Stimulated activated CD4-positive, alpha-beta T cell treated with anti-CD3 and anti-CD28 coated beads, Interleukin-1b, Interleukin-23, amount 100 ng/mL, for 1 hour (primary cell): Measurements from ENCODE around the gene IFNGR1.
"Not testable (repeated sequence)": the region's sequence is repeated elsewhere in the genome, so short reads cannot be mapped to it uniquely, and the experiment has no call there.

Experiments used
- DNase-seq, 2 donors: peaks; one replicate each; pipeline ENCODE4 v3.0.0-alpha.2; 2020; ENCODE audit warnings: low read depth in 2 of 2

The IFNGR1 gene

DNA sequence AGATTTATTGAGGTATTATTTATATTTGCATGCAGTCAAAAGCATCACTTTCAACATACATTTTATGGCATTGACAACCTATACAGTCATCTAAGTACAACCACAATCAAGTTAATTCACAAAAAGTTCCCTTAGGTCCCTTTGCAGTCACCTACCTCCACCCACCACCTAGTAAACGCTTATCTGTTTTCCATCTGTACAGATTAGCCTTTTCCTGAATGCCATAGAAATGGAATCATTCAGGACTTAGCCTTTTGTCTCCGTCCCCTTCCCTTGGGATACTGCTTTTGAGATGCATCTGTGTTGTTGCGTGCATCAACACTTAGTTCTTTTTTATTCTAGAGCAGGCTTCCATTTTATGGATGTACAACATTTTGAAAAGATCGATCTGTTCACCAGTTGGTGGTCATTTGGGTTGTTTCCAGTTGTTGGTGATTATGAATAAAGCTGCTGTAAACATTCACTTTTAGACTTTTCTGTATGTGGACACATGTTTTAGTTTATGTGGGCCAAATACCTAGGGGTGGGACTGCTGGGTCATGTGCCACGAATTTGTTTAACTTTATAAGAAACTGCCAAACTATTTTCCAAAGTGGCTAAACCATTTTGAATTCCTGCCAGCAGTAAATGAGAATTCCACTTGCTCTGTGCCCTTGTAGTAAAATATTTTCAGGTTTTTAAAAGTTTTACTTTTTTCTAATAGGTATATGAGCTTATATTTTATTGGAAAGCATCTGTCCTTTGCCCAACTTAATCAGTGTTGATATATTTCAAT is 17.6 kb upstream of the IFNGR1 start:
- DNase-seq: no peak

DNA sequence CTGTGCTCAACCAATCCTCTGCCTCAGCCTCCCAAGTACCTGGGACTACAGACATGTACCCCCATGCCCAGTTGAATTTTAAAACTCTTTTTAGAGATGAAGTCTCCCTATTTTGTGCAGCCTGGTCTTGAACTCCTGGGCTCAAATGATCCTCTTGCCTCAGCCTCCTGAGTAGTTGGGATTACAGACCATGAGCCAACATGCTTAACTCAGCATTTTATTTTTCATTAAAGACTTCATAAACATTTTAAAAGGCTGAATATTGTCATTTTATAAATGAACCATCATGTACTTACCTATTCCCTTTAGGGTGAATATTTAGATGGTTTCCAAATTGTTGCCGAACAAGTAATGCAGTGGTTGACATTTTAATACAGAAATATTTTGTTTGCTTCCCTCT is 16.5 kb upstream of the IFNGR1 start:
- DNase-seq: no peak

DNA sequence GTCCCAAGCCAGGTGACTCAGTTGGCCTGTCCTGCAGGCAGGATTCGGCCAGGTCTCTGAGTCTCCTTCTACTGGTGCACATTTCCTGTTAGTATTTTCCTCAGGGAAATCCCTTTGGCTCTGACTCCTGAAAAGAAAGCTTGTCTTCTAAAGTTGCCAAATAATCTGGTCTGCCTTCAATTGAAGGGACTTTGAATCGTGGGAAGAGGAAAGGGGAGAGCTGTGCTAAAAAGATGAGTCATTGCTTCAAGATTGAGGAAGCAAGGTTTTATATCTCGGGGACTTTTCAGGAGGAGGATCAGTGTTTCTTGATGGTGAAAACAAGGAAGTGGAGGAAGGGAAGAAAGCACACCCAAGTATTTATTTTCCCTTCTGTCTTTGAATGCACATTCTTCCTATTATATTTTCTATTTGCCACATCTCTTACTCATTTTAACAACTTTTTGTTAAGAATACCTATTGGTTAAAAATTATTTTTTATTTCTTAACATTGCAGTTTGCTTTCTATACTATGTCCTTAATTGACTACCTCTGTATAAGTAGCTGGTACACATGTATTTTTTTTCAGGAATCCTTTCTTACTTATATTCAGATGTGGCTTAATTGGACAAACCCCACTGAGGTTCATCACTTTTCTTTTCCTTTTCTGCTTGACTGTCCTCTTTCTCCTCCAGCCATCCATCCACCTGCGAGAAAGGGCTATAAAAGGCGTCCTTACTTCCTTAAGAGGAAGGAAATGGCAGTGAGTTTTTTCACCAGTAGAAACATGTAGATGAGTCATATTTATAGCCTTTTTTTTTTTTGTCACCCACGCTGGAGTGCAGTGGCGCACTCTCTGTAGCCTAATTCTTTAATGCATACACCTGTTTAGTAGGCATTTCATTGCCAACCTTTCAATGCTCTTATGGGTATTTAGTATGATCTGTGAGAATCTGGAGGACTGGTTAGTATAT is 15.0 kb upstream of the IFNGR1 start:
- no peak for DNase-seq

DNA sequence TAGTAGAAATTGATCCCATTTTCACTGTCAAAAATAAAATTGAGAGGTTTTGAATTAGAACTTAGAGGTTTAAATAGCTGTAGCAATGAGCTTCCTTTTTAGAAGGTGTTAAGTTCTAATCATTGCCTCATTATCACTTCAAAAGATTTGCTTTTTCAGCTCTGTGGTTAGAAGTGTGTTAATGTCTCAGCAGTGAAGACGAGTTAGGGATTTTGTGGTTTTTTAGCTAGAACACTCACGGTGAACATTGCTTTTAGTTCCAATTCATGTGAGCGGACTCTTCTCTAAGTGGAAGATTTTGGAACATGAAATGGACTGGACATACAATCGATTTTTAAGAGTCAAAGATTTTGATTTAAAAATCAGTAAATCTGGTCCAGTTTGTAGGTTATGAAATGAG is 12.7 kb upstream of the IFNGR1 start:
- DNase-seq: no peak

DNA sequence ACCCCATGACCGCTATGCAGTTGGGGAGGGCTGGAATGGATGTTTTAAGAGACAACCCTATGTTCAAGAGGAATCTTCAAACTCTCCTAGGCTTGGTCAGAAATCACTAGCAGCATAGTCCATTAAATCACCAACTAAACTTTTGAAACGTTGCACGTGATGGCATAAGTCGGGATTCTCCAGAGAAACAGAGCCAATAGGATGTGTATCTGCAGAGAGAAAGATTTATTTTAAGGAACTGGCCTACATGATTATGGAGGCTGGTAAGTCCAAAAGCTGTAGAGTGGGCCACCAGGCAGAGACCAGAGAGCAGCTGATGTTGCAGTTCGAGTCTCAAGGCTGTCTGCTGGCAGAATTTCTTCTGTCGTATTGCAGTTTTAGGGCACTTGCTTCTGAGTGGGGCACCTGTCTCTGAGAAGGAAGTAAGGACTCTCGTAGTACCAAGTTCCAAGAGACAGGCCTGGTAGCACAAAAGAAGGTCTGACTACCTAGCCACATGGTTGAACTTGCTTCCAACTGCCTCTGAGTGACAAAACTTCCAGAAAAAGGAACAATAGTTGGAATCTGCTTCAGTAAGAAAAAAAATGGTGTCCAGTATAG is 11.9 kb upstream of the IFNGR1 start:
- no peak for DNase-seq

DNA sequence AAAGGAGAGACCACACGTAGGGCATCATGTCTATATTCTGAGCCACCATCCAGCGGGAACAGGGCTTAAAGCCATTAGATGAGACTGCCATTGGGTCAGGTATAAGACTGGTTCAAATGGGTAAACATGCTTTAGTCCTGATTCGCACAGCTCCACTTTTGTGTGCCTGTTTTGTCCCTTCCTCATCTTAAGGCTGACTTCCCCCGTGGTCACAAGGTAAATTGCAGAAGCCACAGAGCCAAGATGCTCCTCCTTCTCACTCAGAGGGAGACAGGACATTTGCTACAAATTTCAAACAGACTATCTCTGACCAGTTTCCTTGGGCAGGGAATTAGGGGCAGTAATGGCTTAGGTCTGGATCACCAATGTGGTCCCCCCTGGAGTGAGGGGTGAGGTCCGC is 11.4 kb upstream of the IFNGR1 start:
- no peak for DNase-seq

DNA sequence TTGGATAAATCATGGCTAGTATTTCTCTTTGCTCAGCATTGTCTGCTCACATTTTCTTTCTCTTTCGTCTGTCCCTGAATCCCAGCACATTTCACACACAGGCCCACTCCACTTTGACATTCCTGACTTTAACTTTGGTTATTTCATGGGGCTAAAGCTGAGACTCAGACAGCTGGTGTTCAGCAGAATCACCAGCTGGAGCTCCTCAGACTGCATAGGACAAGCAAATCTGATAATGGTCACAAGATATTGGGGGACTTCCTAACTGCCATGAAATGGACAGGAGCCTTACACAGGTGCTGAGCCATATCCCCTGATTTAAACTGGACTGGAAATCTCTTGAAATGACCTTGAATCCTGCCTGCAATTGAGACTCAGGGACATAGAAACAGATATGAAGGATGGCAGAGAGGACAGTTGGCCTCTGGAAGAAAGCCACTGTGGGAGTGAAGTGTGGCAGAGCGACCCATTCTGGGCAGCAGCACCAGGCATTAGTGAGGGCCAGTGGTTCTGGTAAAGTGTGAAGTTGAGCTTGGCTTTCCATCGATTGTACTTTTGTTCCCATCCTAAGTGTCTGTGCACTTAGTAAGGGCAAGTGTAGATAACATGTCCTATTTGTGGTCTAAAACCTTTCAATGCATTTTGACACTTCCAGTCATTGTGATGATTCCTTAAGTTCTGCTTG is 10.0 kb upstream of the IFNGR1 start:
- no peak for DNase-seq

DNA sequence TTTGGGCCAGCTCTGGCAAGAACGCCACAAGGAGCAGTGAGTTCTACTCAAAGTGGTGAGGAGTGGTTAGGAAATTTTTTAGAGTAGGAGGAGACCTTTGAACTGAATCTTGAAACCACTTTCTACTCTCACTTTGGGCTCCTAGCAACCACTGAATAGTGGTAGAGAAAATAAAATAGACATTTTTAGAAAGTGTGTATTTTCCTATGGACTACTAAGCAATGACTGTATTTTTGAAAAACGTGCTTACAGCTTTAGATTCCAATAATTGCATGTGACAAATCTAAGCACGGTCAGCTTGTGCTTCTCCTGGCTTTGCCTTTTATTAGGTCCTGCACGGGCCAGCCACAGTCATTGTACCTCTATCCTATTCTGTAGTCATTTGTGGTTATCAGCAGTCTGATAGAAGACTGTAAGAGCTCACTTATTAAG is 8.7 kb upstream of the IFNGR1 start:
- no peak for DNase-seq

DNA sequence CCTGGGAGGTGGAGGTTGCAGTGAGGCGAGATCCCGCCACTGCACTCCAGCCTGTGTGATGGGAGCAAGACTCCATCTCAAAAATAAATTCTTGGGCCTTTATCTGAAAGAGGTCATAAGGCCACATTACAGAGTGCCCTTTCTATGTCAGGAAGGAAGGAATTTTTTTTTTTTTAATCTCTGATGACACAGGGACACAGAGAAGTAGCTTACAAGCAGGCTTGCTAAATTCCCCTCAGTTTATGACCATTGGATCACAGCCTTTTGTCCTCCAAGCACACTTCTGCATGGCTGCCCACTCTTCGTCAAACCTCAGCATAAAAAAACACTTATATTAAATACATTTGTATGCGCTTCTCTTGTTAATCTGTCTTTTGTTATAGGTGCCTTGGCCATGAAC is 7.5 kb upstream of the IFNGR1 start:
- no peak for DNase-seq

DNA sequence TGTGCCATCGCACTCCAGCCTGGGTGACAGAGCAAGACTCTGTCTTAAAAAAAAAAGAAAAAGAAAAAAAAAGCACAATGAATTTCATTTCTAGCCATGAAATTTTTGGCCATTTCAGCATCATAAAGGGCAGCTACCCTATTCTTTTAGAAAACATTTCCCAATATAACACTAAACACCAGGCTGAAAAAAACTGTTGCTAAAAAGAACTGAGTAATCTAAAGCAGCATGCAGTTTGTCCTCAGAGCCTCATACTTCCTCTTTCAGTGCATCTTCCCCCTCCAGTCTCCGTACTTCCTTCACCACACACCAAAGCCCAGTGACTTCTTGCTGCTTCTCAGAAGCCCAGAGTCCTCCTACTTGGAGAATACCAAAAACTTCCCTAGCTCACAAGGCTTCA is 5.6 kb upstream of the IFNGR1 start:
- no peak for DNase-seq

DNA sequence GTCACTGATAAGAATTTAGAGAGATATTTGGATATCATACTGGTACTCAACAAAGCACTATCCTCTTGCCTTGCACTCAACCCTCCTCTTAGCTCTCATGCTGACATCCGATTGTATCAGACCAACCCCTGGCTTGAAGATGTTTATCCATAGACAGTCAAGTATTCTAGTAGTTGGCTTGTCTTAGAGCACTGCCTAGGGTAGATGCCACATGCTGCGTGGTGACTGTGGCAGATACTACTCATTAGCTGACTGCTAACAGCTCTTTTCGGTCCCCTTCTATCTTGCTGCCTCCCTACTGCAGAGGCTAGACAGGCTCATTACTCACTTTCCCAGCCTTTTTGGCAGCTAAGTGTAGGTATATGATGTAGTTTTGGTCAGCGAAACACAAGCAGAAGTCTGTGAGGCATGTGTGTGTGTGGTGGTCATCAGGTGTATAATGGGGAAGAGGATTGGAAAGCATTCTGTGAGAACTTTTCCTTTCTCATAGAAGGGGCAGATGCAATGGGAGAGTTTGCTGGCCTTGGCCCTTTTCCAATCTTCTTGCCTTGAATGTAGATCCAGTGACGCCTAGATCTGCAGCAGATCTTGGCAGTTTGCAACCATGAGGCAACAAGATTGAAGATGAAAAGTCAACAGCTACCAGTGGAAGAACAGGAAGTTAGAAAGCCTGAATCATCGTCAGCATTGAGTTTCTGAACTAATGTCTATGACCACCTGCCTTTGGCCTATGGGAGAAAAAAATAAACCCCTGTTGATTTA is 4.4 kb upstream of the IFNGR1 start:
- no peak for DNase-seq

DNA sequence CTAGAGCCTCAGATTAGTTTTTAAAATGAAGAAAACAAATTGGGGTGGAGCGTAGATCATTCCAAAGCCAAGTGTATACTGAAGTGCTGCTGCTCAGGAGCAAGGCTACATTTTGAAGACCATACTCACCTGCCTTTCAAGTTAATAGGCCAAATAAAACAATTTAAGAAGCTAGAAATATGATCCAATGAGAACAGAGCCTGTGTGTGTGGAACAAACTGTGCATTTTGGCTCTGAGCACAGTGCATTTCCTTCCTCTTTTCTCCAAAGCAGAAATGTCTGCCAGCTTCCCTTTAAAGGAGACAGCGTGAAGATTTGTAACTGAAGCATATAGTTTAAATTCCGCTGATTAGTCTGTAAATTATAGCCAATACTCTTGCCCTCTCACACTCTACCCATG is 3.2 kb upstream of the IFNGR1 start:
- no peak for DNase-seq

DNA sequence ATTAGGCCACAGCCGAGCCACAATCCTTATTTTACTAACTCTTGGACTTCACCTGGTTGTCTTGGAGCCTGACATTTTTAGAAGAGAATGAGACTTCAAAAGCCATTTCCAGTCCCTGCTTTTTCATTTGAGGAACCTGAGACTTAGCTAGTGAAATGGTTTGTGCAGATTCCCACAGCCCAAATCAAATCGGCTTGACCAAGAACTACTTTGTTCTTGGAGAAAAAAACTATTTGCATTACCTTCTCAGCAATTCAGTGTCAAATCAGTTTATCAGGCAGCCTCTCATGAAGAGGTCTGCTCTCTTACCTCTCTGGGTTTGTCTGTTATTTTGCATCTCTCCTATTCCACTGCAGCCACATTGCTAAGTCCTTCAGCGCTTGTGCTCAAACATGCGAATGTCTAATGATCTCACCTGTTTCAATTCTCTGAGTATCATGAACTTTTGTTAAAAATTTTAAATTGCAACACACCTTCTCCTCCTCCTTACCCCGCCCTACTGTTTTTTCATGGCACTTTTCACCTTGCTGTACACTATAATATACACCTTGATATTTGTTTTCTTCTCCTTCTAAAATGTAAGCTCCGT is 573 bp upstream of the IFNGR1 start:
- no peak for DNase-seq

DNA sequence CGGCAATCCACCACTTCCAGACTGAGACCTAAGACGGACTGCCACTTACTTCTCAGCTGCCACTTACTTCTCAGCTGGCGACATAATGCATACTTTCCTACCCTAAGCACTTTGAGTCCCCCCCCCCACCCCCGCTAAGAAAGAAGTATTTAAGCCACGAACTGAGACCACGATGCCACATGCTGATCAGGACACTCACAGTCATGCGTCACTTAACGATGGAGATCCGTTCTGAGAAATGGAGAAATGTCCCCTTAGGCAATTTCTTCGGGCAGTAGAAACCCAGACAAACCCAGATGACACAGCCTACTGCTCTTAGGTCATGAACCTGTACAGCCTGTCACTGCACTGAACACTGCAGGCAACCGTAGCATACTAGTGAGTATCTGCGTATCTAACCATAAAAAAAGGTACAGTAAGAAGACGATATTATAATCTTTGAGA is 690 bp downstream of the IFNGR1 start:
- DNase-seq: no peak

DNA sequence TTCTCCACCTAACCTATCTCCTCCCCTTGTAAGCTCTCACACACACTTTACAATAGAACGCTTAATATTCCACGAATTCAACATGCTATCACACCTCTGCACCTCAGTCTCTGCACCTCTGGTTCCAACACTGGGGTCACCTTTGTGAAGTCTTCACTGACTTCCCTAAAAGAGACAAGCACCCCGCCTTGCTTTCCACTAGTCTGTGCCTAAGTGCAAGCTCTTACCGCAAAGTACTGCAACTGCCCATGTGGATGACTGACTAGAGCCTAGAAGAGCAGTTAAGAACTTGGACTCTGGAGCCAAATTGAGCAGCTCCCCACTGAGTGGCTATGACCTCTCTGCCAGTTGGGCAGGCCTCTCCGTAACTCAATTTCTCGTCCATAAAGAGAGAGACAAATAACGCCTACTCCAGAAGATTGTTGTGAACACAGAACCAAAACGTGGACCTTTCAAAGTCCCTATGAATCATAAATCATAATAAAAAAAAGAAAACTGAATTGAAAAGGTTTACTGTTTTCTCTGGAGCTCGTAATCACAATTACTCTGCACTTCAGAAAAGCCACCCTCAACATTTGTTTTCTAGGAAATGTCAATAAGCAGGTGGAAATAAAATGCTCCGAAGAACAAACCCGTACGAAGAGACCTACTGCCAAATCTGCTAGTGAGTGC is 1.2 kb downstream of the IFNGR1 start:
- no peak for DNase-seq

DNA sequence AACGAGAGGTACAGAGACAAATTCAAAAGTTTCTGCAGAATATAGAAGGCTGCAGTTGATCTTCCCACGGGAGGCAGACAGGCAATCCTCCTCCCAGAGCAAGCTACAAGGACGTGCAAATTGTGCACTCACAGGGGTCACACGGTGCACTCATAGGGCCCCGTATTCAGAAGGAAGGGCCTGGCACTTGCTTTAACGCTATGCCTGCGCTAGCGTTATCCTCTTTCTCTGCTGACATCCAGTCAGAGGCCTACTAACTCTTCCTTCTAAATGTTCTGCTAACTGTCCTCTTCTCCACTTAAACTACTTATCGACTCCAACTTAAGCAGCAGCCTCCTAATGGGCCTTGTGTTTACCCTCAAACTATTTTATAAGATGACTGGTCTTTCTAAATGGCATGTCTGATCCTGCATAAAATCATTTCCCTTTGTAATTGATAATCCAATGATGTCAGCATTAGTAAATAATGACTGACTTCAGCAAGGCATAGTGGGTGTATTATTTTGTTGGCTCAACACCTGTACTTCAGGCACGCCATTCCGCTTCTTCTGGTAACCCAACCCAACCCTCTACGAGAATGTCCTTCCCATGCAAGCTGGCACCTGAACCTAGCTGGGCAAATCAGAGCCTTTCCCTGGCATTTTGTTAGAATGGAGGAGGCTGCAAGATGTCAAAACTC is 2.2 kb downstream of the IFNGR1 start:
- DNase-seq: no peak

DNA sequence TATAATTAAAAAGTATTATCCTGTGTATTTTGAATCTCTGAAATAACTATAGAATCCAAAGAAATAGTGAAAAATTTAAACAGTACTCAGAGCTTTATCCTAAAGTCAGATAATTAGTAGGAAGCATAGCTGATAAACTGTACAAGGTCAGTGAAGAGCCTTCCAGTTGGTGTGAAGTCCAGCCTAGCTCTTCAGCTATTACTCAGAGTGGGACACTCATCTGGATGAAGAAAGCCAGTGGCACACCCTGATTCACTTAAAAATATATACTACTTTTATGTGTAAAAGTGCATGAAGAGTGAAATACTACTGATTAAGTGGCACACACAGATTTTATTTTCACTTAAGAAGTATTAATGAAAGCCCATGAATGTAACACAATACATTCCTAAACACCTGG is 3.1 kb downstream of the IFNGR1 start:
- no peak for DNase-seq

DNA sequence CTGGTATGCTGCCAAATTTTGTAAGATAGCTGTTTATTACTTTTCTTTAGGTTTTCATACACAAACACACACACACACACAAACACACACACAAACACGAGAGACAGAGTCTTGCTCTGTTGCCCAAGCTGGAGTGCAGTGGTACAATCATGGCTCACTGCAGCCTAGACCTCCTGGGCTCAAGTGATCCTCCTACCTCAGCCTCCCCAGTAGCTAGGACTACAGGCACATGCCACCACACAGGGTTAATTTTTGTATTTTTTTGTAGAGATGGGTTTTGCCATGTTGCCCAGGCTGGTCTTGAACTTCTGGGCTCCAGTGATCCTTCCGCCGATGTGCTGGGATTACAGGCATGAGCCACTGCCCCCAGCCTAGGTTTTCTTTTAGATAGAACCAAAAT is 3.6 kb downstream of the IFNGR1 start:
- DNase-seq: not testable (repeated sequence)

DNA sequence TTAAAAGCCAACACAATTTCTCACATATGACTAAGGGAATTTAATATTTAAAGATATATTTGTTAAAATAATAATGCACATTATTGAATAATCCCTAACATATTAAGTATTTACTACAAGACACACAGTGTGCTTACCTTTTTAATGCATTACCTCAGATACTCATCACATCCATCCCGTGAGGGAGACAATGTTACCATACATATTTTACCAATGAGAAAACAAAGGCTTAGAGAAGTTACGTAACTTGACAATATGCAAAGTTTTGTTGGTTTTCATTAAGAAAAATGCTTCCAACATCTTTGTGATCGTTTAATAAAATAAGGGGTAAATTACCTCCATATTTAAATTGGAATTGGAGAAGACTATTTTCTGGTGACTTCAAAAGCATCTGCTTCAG is 4.3 kb downstream of the IFNGR1 start:
- no peak for DNase-seq

DNA sequence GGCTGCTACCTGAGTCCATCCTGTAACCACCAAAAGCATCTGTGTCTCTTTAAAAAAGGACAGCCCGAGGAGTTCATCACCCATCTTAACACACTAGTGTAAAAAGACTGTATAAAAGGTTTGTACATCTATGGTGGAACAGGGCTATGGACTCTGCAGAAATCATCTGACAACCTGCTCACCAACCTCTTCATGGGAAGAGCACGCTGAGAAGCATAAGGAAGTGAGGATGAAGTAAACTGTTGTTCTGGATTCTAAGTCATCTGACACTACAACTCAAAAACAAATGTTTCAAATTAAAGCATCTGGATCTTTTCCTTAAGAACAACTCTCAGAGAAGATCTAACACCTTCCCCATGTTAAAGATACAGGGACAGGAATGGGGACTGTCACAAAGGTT is 5.4 kb downstream of the IFNGR1 start:
- no peak for DNase-seq
